Stimulated activated CD8-positive, alpha-beta memory T cell treated with anti-CD3 and anti-CD28 coated beads, Interleukin-4, amount 100 ng/mL, for 24 hours (primary cell): ENCODE measurements around the gene SRL.
"Not testable (repeated sequence)": the region's sequence is repeated elsewhere in the genome, so short reads cannot be mapped to it uniquely, and the experiment has no call there.

Experiments used
- DNase-seq: peaks from one replicate; pipeline ENCODE4 v3.0.0-alpha.2; 2020; ENCODE audit warnings: low read depth

SRL gene

DNA sequence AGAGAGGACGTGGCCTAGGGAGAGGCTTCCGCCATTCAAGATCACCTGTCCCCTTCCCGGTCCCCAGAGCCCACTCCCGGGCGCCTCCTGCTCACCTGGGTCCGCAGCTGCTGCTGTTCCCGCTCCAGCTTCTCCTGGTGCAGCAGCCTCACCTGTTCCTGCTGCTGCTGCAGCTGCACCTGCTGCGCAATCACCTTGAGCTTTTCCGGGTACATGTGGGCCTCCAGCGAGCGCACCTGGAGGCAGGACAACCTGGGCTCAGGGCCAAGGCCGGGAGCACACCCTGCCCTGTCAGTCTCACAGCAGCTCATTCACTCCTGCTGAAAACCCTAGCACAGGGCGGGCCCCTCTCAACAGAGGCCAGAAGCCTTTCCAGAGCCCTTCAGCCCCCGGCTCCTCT is 18.5 kb upstream of the SRL start:
- DNase-seq: no peak

DNA sequence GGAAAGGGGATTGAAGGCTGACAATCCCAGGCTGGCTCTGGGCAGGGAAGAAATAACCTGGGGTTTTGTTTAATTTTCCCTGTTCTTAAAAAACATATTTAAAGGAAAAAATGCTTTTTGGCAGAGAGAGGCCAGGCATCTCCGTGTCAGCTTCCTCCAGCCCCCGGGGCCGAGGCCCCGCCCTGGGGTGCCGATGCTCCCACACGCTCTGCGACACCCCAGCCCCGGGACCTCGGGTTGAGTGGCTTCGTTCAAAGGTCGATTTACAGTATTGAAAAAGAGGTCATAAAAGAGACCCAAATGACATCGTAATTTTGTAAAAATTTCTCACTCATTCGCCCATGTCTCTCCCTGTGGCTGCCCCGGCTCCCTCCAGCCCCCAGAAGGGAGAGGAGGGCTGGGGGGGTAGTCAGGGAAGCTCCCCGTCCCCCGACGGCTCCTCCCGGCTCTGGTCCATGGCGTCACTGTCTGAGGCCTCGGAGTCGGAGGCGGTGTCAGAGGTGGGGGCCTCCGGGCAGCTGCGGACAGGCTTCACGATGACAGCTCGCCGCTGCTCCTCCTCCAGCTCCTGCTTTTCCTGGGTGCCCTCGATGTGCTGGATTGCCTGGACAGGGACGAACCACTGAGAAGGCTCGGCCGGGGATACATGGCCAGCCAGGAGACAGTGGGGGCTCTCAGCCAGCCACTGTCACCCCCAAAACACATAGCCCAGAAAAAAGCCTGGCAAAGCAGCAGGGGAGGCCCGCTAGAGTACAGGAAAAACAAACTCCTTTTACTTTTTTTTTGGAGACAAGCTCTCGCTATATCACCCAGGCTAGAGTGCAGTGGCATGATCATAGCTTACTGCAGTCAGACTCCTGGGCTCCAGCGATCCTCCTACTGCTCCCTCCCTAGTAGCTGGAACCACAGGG is 16.0 kb upstream of the SRL start:
- no peak for DNase-seq

DNA sequence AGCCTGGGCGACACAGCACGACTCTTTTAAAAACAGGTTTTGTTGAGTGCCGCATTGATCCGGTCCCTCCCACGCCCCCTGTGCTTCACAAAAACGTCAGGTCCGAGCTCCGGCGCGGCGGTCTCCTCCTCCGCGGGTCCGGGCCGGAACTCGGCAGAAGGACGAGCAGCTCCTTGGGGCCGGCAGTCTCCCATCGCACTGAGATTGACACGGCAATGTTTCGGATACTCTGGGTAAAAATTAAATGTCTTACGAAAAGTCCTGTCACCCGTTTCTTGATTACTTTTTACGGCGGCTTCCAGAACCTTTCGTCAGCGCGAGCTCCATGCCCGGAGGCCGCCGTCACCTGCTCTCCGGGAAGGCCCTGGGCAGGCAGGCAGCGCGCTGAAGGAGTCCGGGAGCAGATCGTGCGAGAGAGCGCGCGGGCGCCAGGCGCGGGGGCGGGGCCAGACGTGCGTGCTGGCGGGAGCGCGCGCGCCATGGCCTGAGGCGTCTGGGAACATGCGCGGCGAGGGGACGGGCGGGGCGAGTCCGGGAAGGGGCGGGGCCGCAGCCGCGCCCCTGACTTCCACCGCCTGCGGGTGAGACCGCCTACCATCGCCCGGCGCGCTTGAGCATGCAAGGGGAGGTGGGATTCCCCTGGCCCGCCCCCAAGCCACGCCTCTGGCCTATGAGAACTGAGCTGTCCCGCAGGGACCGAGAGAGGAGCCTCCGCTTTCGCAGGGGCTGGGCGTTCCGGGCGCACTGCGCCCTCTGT is 11.7 kb upstream of the SRL start:
- DNase-seq: peak; percentile 99

DNA sequence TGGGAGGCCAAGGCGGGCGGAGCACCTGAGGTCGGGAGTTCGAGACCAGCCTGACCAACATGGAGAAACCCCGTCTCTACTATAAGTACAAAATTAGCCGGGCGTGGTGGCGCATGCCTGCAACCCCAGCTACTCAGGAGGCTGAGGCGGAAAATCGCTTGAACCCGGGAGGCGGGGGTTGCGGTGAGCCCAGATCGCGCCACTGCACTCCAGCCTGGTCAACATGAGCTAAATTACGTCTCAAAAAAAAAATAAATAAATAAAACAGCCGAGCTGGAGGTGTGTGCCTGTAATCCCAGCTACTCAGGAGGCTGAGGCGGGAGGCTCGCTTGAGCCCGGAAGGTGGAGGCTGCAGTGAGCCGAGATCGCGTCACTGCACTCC is 11.1 kb upstream of the SRL start:
- not testable (repeated sequence) for DNase-seq

DNA sequence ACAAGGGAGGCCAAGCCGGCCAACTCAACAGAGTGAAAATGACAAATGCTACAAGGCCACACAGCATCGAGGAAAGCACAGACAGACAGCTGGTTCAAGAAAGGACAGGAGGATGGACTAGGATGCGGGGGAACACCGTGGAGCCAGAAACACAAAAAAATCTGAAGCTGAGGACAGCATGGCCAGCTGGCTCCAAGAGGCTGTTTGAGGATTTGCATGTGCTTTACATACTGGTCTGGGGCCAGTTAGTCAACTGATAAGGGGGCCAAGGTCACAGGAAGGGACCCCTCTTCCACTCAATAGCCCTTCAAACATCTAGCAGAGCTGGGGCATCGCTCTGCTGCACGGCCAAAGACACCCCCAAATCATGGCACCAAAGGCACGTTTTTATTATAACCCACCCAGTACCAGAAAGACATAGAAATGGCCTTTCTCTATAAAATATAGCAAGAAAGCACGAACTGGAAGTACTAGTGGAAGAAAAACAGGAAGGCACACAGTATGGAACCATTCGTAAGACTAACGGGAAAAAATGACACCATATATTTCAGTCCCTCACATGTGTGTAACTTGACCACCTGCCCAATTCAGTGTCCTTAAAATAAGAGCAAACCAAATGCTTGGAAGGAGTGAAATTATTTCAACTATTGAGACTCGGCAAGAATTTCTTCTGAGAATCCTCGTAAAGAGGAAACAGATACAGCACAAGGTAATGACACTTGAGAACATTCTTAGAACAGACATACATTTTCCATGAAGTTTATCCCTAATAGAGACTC is 7.8 kb upstream of the SRL start:
- DNase-seq: no peak

DNA sequence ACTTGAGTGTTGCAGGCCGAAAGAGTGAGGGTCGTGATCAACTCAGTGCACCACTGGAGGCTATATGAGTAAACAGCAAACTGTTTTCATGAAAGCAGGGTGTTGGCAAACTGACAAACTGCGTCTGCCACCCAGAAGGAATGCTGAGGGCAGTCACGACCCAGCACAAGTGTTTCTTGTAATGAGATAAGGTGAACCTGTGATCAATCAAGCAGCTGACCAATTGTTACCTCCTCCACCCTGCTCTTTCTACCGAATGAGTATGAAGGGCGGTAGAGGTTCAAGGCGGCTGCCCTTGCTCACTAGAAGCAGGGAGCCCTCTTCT is 5.5 kb upstream of the SRL start:
- no peak for DNase-seq

DNA sequence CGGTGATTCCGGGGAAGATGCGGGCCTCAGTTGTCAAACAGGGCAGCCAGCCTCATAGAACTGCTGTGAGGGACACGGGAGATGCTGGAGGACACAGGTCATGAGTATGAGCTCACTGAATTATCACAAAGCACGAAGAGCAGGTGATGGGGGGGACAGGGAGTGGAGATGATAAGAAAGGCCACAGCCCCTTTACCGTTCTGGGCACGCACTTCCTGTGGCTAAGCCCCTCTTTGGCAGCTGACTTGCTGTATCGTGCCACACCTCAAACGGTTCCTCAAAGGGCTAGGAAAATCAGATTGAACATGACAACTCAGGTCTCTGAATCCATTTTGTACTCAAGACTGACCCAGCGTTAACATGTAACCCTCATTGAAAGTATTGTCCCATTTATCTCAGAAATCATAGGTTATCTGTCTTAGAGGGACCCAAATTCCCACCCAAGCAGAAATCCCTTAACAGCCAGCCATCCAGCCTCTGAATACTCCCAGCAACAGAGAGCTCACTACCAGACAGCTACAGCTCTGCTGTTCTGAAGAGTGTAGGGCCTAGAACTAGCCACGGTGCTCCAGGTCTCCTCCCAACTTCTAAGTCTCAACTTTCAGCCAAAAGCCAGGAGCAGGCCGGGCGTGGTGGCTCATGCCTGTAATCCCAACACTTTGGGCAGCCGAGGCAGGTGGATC is 5.0 kb upstream of the SRL start:
- DNase-seq: no peak

DNA sequence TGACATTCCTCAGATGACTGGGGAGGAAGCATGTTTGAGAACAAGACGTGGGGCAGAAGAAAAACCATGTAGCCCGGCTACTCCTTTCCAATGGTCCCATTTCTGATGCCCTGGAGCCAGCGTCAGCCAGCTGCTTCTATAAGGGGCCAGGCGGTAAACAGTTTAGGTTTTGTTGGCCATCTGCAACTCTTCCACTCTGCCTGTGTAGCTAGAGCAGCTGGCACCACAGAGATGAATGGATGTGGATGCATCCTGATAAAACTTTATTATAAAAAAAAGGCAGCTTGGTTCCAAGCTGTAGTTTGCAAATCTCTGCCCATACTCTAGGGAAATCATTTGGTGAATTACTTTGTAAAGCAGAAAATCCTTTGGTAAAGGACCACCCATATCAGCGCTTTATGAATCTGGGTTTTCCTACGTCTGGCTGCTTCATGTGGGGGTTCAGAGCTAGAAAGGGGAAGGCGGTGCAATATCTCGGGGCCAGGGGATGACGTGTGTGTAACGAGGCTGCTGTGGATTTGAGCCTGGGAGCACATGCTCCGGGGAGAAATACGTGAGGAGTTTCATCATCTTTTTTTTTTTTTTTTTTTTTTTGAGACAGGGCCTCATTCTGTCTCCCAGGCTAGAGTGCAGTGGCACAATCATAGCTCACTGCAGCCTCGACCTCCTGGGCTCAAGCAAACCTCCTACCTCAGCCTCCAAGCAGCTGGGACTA is 3.4 kb upstream of the SRL start:
- no peak for DNase-seq

DNA sequence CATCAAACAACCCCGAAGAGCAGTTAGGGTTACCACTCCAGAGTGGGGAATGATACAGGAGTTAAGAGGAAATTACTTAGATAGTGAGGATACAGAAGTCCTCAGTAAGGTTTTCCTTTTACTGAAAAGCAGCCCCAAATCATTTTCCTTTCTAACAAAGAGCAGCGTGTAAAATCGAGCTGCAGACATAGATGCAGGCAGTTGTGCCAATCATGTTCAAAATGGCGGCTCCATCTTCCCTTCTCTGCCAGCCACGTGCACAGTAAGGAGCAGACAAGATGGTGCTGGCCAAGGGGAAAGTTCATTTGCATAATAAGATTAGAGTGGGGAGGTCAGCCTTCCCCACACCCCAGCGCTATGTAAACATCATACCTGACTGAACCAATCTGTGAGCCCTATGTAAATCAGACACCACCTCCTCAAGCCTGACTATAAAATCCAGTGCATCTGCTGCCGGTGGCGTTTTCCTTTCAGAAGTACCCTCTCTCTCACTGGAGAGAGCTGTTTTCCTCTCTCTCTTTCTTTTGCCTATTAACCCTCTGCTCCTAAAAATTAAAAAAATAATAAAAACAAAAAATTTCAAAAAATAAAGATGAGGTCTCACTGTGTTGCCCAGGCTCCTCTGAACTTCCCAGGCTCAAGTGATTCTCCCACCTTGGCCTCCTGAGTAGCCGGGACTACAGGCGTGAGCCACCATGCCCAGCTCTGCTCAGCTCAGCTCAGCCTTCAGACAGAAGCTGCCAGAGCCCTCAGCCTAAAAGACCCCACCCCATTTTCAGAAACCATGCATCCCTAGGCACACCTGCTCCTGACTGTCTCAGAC is 2.6 kb upstream of the SRL start:
- DNase-seq: no peak

DNA sequence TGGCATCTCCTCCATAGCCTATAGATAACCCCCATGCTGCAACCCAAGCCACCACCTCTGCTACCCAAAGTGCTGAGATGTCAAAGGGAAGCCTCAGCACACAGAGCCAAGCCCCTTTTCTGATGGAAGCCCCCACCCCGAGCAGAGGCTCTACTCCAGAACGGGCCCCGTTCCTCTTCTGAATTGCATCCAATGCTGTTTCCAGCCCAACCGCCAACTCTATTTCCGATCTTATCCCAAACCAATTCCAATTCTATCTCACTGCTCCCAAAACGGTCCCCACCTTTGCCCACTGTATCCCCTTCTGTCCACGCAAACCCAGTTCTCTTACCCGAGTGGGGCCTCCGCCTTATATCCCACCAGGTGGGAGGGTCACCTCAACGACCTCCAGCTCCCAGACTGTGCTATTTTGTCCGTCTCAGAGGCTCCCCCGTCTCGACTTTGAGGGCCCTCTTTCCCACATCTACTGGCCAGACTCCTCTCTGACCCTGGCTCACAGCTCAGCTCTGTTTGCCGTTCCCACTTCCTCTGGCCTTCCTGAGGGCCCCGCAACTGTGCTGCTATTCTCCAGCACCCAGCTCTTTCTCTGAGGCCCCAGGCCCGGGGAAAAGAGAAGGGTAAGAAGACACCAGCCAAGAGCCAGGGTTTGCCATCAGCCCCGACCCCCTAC is 487 bp downstream of the SRL start:
- DNase-seq: no peak

DNA sequence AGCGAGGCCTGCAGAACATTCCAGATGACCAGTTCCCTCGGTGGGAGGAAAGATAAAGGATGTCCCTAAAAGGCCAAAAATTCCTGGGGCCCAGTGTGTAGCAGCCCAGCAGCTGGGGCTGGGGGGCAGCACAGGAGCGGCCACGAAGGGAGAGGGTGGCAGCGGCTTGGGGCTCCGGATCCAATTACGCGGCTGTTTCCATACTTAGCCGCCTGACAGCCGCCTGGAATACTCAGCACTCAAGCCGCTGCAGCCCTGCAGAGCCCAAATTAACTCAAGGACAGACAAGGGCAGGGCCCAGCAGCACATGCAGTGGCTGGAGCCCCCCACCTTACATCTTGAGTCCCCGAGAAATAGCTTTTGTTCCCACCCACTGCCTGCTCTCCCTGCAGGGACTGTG is 1.3 kb downstream of the SRL start:
- no peak for DNase-seq

DNA sequence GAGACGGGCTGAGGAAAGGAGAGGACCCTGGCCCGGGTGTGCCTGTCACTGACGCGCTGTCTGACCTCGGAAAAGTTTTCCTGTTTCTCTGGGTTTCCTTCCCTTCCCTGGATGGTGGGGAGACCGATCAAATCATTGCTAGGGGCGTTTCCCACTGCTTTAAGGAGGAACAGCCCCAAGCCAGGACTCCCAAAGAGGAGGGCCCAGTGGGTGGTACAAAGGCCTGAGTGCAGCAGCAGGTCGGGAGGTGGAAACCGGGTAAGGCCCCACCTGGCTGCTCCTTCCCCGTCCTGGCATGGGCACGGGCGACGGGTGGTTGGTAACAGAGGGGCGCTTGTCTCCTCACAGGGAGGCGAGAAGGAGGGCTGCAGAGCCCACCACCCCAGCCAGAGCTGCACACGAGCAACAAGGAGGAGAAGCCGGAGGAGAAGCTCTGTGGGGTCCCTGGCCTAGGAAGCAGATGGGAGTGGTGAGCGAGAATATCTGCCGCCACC is 2.2 kb downstream of the SRL start:
- no peak for DNase-seq

DNA sequence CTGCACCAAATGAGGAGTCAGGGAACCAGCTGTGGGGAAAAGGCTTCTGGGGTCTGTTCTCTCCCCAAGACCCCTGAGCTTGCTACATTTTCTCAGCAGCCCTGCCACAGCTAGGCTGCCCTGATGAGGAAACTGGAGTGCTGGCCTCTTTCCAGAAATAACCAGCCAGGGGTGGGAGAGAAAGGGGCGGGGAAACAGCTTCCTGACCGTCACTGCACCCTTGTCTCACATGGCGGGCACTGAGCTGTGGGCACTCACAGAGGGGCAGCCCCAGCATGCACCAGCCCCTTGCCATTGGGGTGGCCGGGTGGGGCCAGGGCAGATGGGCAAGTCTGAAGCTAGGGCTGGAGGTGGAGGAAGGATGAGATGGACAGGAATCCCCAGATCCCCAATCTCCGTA is 2.9 kb downstream of the SRL start:
- no peak for DNase-seq

DNA sequence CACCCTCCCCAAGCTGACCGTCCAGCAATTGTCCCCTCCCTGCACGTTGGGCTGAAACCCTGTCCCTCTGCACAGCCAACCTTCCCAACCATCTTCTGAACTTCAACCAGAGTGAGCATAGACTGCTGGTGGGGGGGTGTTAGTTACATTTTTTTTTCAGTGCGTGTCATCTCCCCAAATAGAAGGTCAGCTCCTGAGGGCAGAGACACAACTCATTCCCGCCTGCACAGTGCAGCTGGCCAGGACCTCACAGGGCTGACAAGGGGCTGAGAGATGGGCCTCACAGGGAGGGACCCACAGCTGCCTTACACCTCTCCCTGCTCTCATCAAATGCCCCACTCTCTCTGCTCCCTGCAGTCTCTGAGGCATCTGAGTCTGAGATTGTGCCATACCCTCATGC is 8.4 kb downstream of the SRL start:
- DNase-seq: no peak

DNA sequence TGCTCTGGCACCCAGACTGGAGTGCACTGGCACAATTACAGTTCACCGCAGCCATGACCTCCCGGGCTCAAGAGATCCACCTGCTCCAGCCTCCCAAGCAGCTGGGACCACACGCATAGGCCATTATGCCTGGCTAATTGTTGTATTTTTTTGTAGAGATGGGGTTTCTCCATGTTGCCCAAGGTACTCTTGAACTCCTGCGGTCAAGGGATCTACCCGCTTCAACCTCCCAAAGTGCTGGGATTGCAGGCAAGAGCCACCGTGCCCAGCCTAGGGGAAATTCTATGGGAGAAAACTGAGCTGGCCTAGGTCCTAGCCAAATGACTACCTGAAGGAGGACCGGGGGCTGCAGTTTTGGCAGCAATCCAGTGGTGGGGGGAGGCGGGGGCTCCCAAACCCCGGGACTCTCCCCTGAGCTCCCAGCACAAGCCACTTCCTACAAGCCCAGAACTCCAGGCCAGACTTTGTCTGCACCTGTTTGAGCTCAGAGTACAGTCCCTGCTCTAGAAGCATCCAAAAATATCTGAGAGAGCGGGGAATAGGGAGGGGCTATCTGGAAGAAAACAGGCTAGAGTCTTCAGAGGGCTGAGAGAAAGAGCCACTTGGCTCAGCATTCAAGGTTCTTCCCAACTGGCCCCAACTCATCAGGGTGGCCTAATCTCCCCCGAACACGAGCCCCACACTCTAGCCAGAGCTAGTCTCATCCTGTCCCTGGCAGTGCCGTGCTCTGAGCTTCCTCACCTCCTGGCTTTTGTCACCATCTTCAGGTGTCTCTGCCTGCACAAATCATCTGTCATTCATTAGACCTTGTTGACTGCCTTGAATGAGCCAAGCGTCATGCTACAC is 9.1 kb downstream of the SRL start:
- no peak for DNase-seq

DNA sequence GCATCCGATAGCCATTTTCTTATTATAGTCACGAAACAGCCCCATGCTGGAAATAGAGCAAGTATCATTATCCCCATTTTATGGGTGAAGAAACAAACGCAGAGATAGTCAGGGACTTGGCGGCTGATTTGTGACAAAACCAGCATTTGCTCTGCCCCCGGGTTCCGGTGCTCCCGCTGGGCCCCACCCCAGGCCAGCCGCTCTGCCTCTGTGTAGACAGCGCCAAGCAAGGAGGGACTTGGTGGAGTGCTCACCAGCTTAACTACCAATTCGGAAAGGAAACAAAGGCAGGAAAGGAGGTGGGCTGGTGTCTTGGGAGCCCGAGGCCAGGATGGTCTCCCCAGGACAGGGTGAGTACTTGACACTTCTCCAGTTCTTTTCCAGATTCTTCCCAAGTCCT is 10.0 kb downstream of the SRL start:
- DNase-seq: no peak

DNA sequence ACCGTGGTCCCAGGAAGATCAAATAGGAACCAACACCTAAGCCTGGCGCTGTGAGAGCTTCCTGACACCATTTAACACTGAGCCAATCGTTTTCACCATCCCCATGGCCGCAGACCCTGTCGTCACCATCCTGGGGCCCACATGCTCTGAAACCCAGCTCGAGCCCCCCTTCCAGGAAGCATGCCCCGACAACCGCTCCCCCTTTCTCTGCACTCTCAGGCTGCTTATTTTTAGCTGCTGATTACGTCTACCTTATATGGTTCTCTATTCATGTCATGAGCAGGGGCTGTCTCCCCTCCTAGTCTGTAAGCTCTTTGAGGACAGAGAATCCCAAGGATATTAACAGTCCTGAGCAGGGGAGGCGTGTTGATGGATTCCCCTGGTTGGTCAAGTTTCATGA is 10.5 kb downstream of the SRL start:
- DNase-seq: no peak

DNA sequence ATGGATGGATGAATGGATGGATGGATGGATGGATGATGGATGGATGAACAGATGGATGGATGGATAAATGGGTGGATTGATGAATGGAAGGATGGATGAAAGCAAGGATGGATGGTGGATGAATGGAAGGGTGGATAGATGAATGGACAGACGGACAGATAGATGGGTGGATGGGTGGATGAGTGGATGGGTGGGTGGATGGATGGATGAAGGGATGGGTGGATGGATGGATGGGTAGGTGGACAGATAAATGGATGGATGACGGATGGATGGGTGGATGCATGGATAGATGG is 14.9 kb downstream of the SRL start:
- DNase-seq: no peak
